GM12892 (cell line): ENCODE measurements around the gene ZSWIM6.

Source experiments
- POLR2A ChIP-seq: IDR thresholded peaks from 2 replicates; pipeline ENCODE4 v1.6.1; 2011; ENCODE audit warnings: low read depth, low read length, control low read depth
- POLR2AphosphoS5 ChIP-seq: IDR thresholded peaks from 2 replicates; pipeline ENCODE4 v1.6.1; 2011; ENCODE audit warnings: low read depth, low read length, control low read depth

DNA sequence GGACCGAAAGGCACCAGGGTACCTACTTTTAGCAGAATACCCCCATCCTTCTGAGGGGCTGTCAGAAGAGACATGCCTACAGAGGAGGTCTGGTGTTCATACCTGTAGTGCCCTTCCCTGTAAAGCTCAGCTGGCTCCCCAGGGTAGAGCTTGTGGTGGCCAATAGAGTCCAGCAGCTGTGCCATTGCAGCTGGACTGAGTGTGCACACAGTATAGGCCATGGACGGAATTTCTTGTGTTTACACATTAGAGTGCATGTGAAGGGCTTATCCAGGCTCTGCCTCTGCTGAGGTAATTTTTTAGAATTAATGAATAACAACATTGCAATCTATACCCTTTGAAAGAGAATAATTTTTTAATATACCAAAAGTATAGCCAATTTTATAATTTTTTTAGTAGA, 191.0 kb downstream of the ZSWIM6 start:
- TF ChIP-seq POLR2AphosphoS5 (no peak), POLR2A (no peak)
